HG03045 (cell line): ENCODE measurements around the gene IGF2BP2.

Source experiments
- ATAC-seq: cut with Tn5 transposase; IDR thresholded peaks from one replicate; pipeline ENCODE4 v1.9.1; 2021; ENCODE audit warnings: mild to moderate bottlenecking, moderate library complexity; ENCODE audit not compliant: unreplicated experiment

IGF2BP2 gene

GRCh38 chr3:185737740-185738680 lies 86.8 kb downstream of the IGF2BP2 start:
- ATAC-seq: no peak

GRCh38 chr3:185737020-185737419 lies 87.8 kb downstream of the IGF2BP2 start:
- no peak for ATAC-seq

GRCh38 chr3:185734725-185735096 lies 90.1 kb downstream of the IGF2BP2 start:
- no peak for ATAC-seq

- no peak for ATAC-seq
Measured at GRCh38 chr3:185733980-185734724, 90.7 kb downstream of the IGF2BP2 start.

GRCh38 chr3:185732782-185733181 lies 92.1 kb downstream of the IGF2BP2 start:
- ATAC-seq: no peak

GRCh38 chr3:185730550-185730949 lies 94.3 kb downstream of the IGF2BP2 start:
- ATAC-seq: no peak

- no peak for ATAC-seq
Measured at GRCh38 chr3:185729337-185730055, 95.3 kb downstream of the IGF2BP2 start.

- ATAC-seq: no peak
Measured at GRCh38 chr3:185728630-185729336, 96.1 kb downstream of the IGF2BP2 start.

- no peak for ATAC-seq
Measured at GRCh38 chr3:185727873-185728272, 97.0 kb downstream of the IGF2BP2 start.

- no peak for ATAC-seq
Measured at GRCh38 chr3:185726254-185726967, 98.4 kb downstream of the IGF2BP2 start.

- no peak for ATAC-seq
Measured at GRCh38 chr3:185724761-185725160, 100.1 kb downstream of the IGF2BP2 start.

GRCh38 chr3:185724251-185724650 lies 100.6 kb downstream of the IGF2BP2 start:
- no peak for ATAC-seq

GRCh38 chr3:185722881-185723280 lies 102.0 kb downstream of the IGF2BP2 start:
- ATAC-seq: no peak

- ATAC-seq: no peak
Measured at GRCh38 chr3:185721970-185722369, 102.9 kb downstream of the IGF2BP2 start.

GRCh38 chr3:185720326-185720725 lies 104.5 kb downstream of the IGF2BP2 start:
- ATAC-seq: no peak

- no peak for ATAC-seq
Measured at GRCh38 chr3:185718736-185719593, 105.9 kb downstream of the IGF2BP2 start.

- ATAC-seq: no peak
Measured at GRCh38 chr3:185717627-185718402, 107.0 kb downstream of the IGF2BP2 start.

- ATAC-seq: no peak
Measured at GRCh38 chr3:185717121-185717520, 107.7 kb downstream of the IGF2BP2 start.
